Body of pancreas (tissue), 4 donors: ENCODE results near the gene CEBPZOS. TPM values are rescaled to one million over a fixed set of nuclear protein-coding genes. Genes with fewer than 3 reads are reported as not detected.
"Not testable (repeated sequence)": the region's sequence is repeated elsewhere in the genome, so short reads cannot be mapped to it uniquely, and the experiment has no call there.

Experiments
- ATAC-seq: fragments of 150-250 bp; one replicate; pipeline ENCODE4 v1.9.1; 2016
- DNase-seq, 4 donors: peaks; one replicate each; pipeline ENCODE4 v3.0.0-alpha.2; 2019
- H3K27ac ChIP-seq, 4 donors: fragments of 200-600 bp; sonication (generic); 1 replicate in 3 of 4; 2 replicates in 1 of 4; pipeline versions ENCODE4 v1.5.1 to v1.6.1; 2016 to 2019; ENCODE audit warnings: mild to moderate bottlenecking in 1 of 4, mixed read lengths in 1 of 4, moderate library complexity in 1 of 4
- H3K27me3 ChIP-seq, 2 donors: fragments of 200-600 bp; sonication (generic); one replicate each; pipeline ENCODE4 v1.6.0; 2016; ENCODE audit warnings: mild to moderate bottlenecking in 1 of 2
- H3K36me3 ChIP-seq, 2 donors: fragments of 200-600 bp; sonication (generic); replicated peaks in 1 of 2; 2 replicates each; pipeline ENCODE4 v1.5.1; 2016; ENCODE audit warnings: low read depth in 2 of 2; ENCODE audit not compliant: insufficient read depth in 1 of 2
- H3K4me1 ChIP-seq: fragments of 200-600 bp; sonication (generic); one replicate; pipeline ENCODE4 v1.6.0; 2016
- H3K4me3 ChIP-seq, 2 donors: fragments of 200-600 bp; sonication (generic); 1 replicate in 1 of 2; 2 replicates in 1 of 2; pipeline ENCODE4 v1.5.1; 2016 to 2019
- H3K9me3 ChIP-seq, 3 donors: fragments of 200-600 bp; sonication (generic); 1 replicate in 2 of 3; 2 replicates in 1 of 3; pipeline ENCODE4 v1.5.1; 2016
- POLR2A ChIP-seq, 3 donors: fragments of 450-650 bp; IDR thresholded peaks; one replicate each; pipeline ENCODE4 v1.6.1; 2016; ENCODE audit warnings: antibody characterized with exemption in 3 of 3, mild to moderate bottlenecking in 2 of 3
- WGBS, 2 donors: methylation state at CpG; one replicate each; pipeline ENCODE4 v1.1.5; 2017; 5-methylcytosine and 5-hydroxymethylcytosine counted together
- intact Hi-C: fragments of 100-400 bp; cut with DNase I; formaldehyde crosslinking; loops from one replicate; pipeline ENCODE4 v1.15.1; 2023
- total RNA-seq, 2 donors: library from RNA; depleted of rRNA; stranded (reverse); fragments of >200 nt; gene quantifications; one replicate each; pipeline ENCODE4 v1.1.0, GENCODE V29; 2016
- TF ChIP-seq, protein P1 (sequence below), 7 experiments: fragments of 450-650 bp in 4 of 7; fragments of 200-600 bp in 3 of 7; sonication (generic) in 3 of 7; IDR thresholded peaks; one replicate each; pipeline ENCODE4 v1.5.1; 2016 to 2019; ENCODE audit warnings: antibody characterized with exemption in 7 of 7

CEBPZOS gene
- total RNA-seq, 2 donors from 2014 or later: 9.9 to 21.8 TPM

DNA sequence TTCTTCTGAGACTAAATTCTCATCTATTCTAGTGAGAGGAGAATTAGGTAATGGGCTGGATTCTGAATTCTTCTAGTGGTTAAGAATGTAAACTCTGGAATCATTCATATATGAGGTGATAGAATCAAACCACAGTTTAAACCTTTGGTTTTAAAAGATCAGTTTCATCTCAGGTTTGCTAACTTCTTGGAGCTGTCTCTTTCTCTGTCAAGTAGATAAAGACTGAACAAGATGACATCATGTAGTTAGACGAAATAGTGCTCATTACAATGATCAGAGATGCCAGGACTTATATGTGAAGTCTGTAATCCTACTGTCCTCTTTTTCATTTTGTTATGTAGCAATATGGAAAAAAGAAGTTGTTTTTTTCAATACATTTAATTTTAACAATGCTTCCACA, 4.9 kb downstream of the CEBPZOS start:
- DNase-seq (no peak), ATAC-seq (no peak)
- H3K27me3 ChIP-seq: no peaks in the 10 kb centered on the region
- intact Hi-C loops: no loop called here
- 94 to 100% methylated on average over 1 of the region's 1 CpG for WGBS, 2 donors
- peaks cover 0 to 6% (median 0%) of the 10 kb centered on the region in 3 donors for H3K9me3 ChIP-seq
- H3K4me3 ChIP-seq: no peak overlapping the region
- peaks cover 13% of the 10 kb centered on the region for H3K4me1 ChIP-seq
- no peak for TF ChIP-seq POLR2A (IDR thresholded peaks at IDR 0.05)
- TF ChIP-seq, protein P1, sequence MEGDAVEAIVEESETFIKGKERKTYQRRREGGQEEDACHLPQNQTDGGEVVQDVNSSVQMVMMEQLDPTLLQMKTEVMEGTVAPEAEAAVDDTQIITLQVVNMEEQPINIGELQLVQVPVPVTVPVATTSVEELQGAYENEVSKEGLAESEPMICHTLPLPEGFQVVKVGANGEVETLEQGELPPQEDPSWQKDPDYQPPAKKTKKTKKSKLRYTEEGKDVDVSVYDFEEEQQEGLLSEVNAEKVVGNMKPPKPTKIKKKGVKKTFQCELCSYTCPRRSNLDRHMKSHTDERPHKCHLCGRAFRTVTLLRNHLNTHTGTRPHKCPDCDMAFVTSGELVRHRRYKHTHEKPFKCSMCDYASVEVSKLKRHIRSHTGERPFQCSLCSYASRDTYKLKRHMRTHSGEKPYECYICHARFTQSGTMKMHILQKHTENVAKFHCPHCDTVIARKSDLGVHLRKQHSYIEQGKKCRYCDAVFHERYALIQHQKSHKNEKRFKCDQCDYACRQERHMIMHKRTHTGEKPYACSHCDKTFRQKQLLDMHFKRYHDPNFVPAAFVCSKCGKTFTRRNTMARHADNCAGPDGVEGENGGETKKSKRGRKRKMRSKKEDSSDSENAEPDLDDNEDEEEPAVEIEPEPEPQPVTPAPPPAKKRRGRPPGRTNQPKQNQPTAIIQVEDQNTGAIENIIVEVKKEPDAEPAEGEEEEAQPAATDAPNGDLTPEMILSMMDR (IDR thresholded peaks at IDR 0.05): no peak
- peaks cover 0 to 14% of the 10 kb centered on the region in 2 donors for H3K36me3 ChIP-seq
- no peak overlapping the region for H3K27ac ChIP-seq

DNA sequence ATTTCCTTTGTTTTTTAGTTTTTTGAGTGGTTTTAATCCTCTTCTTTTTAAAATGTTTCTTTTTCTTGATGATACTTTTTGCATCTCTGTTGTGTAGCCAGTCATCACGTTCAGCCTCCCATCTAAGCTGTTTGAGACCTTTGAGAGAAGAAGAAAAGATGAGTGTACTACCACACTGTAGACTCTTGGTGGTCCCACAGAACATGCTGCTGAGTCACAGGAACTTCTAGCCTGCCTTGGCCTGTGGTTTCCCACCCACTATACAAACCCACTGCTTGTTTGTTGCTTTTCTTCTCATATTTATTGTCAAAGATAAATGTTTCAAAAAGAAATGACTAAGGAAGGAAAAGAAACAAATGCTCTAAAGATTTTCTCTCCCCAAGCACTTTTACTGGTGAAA, 5.5 kb downstream of the CEBPZOS start:
- Histone ChIP-seq H3K9me3 (peaks cover 0 to 6% (median 0%) of the 10 kb centered on the region in 3 donors), H3K4me3 (no peak overlapping the region), H3K27ac (no peak overlapping the region), H3K36me3 (peaks cover 0 to 16% of the 10 kb centered on the region in 2 donors), H3K4me1 (peaks cover 13% of the 10 kb centered on the region), H3K27me3 (no peaks in the 10 kb centered on the region)
- TF ChIP-seq POLR2A (IDR thresholded peaks at IDR 0.05): no peak
- TF ChIP-seq, protein P1 (IDR thresholded peaks at IDR 0.05): no peak
- ATAC-seq (no peak), DNase-seq (no peak)
- intact Hi-C loops: no loop called here
- 83 to 93% methylated on average over 1 of the region's 1 CpG for WGBS, 2 donors

DNA sequence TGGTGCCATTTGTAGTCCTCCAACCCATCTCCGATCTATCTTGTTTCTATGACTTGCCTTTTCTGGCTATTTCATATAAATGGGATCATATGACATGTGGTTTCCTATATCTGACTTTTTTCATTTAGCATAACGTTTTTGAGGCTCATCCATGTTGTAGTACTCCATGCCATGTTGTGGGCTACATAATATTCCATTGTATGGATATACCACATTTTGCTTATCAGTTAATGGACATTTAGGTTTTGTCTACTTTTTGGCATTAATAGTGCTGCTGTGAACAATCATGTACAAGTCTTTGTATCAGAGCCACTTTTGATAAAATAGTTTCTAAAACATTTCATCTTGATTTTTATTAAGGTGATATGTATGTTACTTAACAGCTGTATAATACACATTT, 7.4 kb downstream of the CEBPZOS start:
- H3K36me3 ChIP-seq: peaks cover 3 to 17% of the 10 kb centered on the region in 2 donors

DNA sequence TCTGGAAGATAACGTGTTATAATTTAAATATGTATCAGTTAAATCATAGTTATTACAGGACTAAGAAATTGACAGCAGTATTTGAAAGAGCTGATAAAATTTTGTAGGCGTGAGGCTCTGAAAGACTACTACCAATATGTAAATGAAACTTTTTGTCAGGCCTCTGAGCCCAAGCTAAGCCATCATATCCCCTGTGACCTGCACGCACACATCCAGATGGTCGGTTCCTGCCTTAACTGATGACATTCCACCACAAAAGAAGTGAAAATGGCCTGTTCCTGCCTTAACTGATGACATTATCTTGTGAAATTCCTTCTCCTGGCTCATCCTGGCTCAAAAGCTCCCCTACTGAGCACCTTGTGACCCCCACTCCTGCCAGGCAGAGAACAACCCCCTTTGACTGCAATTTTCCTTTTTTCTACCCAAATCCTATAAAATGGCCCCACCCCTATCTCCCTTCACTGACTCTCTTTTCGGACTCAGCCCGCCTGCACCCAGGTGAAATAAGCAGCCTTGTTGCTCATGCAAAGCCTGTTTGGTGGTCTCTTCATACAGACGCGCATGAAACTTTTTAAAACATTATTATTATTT, 8.9 kb downstream of the CEBPZOS start:
- 83 to 87% methylated on average over 8 of the region's 8 CpGs for WGBS, 2 donors
- H3K27ac ChIP-seq, DNase-seq, ATAC-seq, H3K4me1 ChIP-seq, H3K4me3 ChIP-seq, intact Hi-C loops, H3K27me3 ChIP-seq: not testable (repeated sequence)
- H3K36me3 ChIP-seq: peaks cover 17 to 22% of the 10 kb centered on the region in 2 donors
- peaks cover 0 to 13% (median 2%) of the 10 kb centered on the region in 3 donors for H3K9me3 ChIP-seq

More for the DNA sequence above, 7.4 kb downstream of the CEBPZOS start:
- no peaks in the 10 kb centered on the region for H3K4me1 ChIP-seq
- H3K9me3 ChIP-seq: peaks cover 0 to 12% (median 2%) of the 10 kb centered on the region in 3 donors
- intact Hi-C loops: no loop called here
- H3K4me3 ChIP-seq: no peak overlapping the region
- H3K27ac ChIP-seq: no peak overlapping the region
- DNase-seq (no peak), ATAC-seq (no peak)
- TF ChIP-seq, protein P1 (IDR thresholded peaks at IDR 0.05): no peak
- 88% methylated on average over 2 of the region's 2 CpGs for WGBS, 2 donors
- H3K27me3 ChIP-seq: no peaks in the 10 kb centered on the region

DNA sequence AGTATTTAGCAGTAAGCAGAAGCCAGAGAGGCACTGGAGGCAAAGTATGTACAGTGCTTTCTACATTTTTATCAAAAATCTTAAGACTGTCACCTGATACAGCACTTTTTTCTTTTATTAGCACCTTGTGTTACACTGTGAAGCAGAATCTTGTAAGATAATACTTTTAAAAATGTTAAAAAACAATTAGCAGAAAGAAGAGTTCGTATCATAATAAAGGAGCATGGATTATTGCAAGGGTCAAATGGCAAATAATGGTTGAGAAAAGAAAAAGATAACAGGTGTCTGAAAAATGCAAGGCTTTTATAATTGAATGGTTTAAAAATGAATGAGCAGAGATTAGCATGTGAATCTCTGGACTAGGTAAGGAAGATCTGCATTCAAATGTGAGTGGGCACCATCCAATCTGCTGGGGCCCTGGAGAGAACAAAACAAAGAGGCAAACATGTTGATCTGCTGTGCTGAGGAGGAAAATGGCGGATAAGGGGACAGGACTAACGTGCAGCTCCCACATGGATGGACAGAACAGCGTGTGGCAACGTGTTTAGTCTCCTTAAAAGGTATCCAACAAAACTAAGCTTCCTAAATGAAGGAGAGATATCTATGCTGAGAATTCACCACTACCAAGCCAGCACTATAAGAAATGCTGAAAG, 9.5 kb downstream of the CEBPZOS start:
- Histone ChIP-seq H3K27me3 (no peaks in the 10 kb centered on the region), H3K27ac (no peak overlapping the region), H3K36me3 (peaks cover 17 to 27% of the 10 kb centered on the region in 2 donors), H3K4me1 (no peaks in the 10 kb centered on the region), H3K9me3 (peaks cover 0 to 13% (median 2%) of the 10 kb centered on the region in 3 donors), H3K4me3 (no peak overlapping the region)
- WGBS, 2 donors: 96% methylated on average over 5 of the region's 5 CpGs
- intact Hi-C loops: no loop called here
- ATAC-seq (no peak), DNase-seq (no peak)
- TF ChIP-seq, protein P1 (IDR thresholded peaks at IDR 0.05): no peak
- no peak for TF ChIP-seq POLR2A (IDR thresholded peaks at IDR 0.05)

DNA sequence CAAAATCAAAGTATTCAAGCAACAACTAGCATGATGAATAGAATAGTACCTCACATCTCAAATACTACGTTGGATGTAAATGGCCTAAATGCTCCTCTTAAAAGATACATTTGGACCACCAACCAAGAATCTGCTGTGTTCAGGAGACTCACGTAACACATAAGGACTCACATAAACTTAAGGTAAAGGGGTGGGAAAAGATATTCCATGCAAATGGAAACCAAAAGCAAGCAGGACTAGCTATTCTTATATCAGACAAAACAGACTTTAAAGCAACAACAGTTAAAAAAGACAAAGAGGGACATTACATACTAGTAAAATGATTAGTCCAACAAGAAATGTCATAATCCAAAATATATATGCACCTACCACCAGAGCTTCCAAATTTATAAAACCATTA, 10.5 kb downstream of the CEBPZOS start:
- intact Hi-C loops, H3K27me3 ChIP-seq, H3K27ac ChIP-seq, ATAC-seq, H3K4me1 ChIP-seq, H3K4me3 ChIP-seq, DNase-seq: not testable (repeated sequence)
- 96 to 98% methylated on average over 2 of the region's 2 CpGs for WGBS, 2 donors
- H3K9me3 ChIP-seq: peaks cover 0 to 13% (median 2%) of the 10 kb centered on the region in 3 donors
- peaks cover 17 to 29% of the 10 kb centered on the region in 2 donors for H3K36me3 ChIP-seq
